Stomach smooth muscle (tissue), 2 donors: ENCODE measurements around the gene SEMA5B.

Source experiments
- H3K27ac ChIP-seq: one replicate; pipeline ENCODE4 v1.7.0; 2013; ENCODE audit warnings: mild to moderate bottlenecking, low read length, inconsistent platforms
- H3K27me3 ChIP-seq, 2 donors: one replicate each; pipeline ENCODE4 v1.7.0; 2013; ENCODE audit warnings: low read length in 2 of 2; ENCODE audit not compliant: insufficient read depth in 2 of 2, control insufficient read depth in 1 of 2
- H3K36me3 ChIP-seq, 2 donors: one replicate each; pipeline ENCODE4 v1.7.0; 2013; ENCODE audit warnings: low read length in 2 of 2; ENCODE audit not compliant: control insufficient read depth in 2 of 2, insufficient read depth in 2 of 2
- H3K4me1 ChIP-seq: one replicate; pipeline ENCODE4 v1.7.0; 2013; ENCODE audit warnings: low read length; ENCODE audit not compliant: control insufficient read depth, insufficient read depth
- H3K4me3 ChIP-seq, 2 donors: one replicate each; pipeline ENCODE4 v1.7.0; 2013; ENCODE audit warnings: low read length in 2 of 2
- H3K9ac ChIP-seq, 2 donors: one replicate each; pipeline ENCODE4 v1.7.0; 2013; ENCODE audit warnings: low read length in 2 of 2, mild to moderate bottlenecking in 1 of 2
- H3K9me3 ChIP-seq, 2 donors: one replicate each; pipeline ENCODE4 v1.7.0; 2013; ENCODE audit warnings: low read length in 2 of 2; ENCODE audit not compliant: control insufficient read depth in 2 of 2
- donor health status: healthy.
- donor health status: Pancreatic carcinoma.

SEMA5B gene

GRCh38 chr3:122943828-122944190, 83.8 kb downstream of the SEMA5B start:
- Histone ChIP-seq H3K36me3 (no peaks in the 10 kb centered on the region), H3K9ac (no peak overlapping the region), H3K4me3 (no peak overlapping the region), H3K9me3 (no peaks in the 10 kb centered on the region), H3K27me3 (peaks cover 0 to 2% of the 10 kb centered on the region in 2 donors), H3K27ac (no peak overlapping the region), H3K4me1 (peaks cover 6% of the 10 kb centered on the region)

GRCh38 chr3:122942937-122943827, 84.4 kb downstream of the SEMA5B start:
- no peak overlapping the region for H3K9ac ChIP-seq
- H3K27ac ChIP-seq = no peak overlapping the region
- H3K4me1 ChIP-seq = peaks cover 6% of the 10 kb centered on the region
- H3K4me3 ChIP-seq = no peak overlapping the region
- no peaks in the 10 kb centered on the region for H3K9me3 ChIP-seq
- H3K27me3 ChIP-seq = peaks cover 0 to 2% of the 10 kb centered on the region in 2 donors
- H3K36me3 ChIP-seq = no peaks in the 10 kb centered on the region

- H3K9ac ChIP-seq = no peak overlapping the region
Observed at GRCh38 chr3:122942239-122942638, 85.3 kb downstream of the SEMA5B start.

GRCh38 chr3:122941228-122942206, 86.0 kb downstream of the SEMA5B start:
- Histone ChIP-seq H3K4me1 (peaks cover 6% of the 10 kb centered on the region), H3K9me3 (no peaks in the 10 kb centered on the region), H3K9ac (no peak overlapping the region), H3K27ac (no peak overlapping the region), H3K27me3 (peaks cover 0 to 2% of the 10 kb centered on the region in 2 donors), H3K36me3 (no peaks in the 10 kb centered on the region), H3K4me3 (no peak overlapping the region)

More at GRCh38 chr3:122942239-122942638, 85.3 kb downstream of the SEMA5B start:
- H3K27ac ChIP-seq = no peak overlapping the region
- H3K4me1 ChIP-seq = peaks cover 6% of the 10 kb centered on the region
- no peak overlapping the region for H3K4me3 ChIP-seq
- H3K36me3 ChIP-seq = no peaks in the 10 kb centered on the region
- no peaks in the 10 kb centered on the region for H3K9me3 ChIP-seq
- peaks cover 0 to 2% of the 10 kb centered on the region in 2 donors for H3K27me3 ChIP-seq

- Histone ChIP-seq H3K9ac (no peak overlapping the region), H3K36me3 (no peaks in the 10 kb centered on the region), H3K4me3 (no peak overlapping the region), H3K4me1 (peaks cover 6% of the 10 kb centered on the region), H3K9me3 (no peaks in the 10 kb centered on the region), H3K27me3 (peaks cover 0 to 2% of the 10 kb centered on the region in 2 donors), H3K27ac (no peak overlapping the region)
Observed at GRCh38 chr3:122940628-122941086, 86.9 kb downstream of the SEMA5B start.

GRCh38 chr3:122938783-122939425, 88.7 kb downstream of the SEMA5B start:
- Histone ChIP-seq H3K9ac (no peak overlapping the region), H3K27ac (no peak overlapping the region), H3K27me3 (peaks cover 0 to 2% of the 10 kb centered on the region in 2 donors), H3K9me3 (no peaks in the 10 kb centered on the region), H3K4me3 (no peak overlapping the region), H3K4me1 (peaks cover 6% of the 10 kb centered on the region), H3K36me3 (no peaks in the 10 kb centered on the region)

GRCh38 chr3:122937745-122938144, 89.8 kb downstream of the SEMA5B start:
- no peaks in the 10 kb centered on the region for H3K9me3 ChIP-seq
- H3K27ac ChIP-seq = no peak overlapping the region
- H3K27me3 ChIP-seq = no peaks in the 10 kb centered on the region
- no peak overlapping the region for H3K4me3 ChIP-seq
- H3K9ac ChIP-seq = no peak overlapping the region
- no peaks in the 10 kb centered on the region for H3K36me3 ChIP-seq
- peaks cover 2% of the 10 kb centered on the region for H3K4me1 ChIP-seq

GRCh38 chr3:122936986-122937385, 90.6 kb downstream of the SEMA5B start:
- peaks cover 2% of the 10 kb centered on the region for H3K4me1 ChIP-seq
- H3K9ac ChIP-seq = no peak overlapping the region
- H3K9me3 ChIP-seq = no peaks in the 10 kb centered on the region
- H3K4me3 ChIP-seq = no peak overlapping the region
- H3K27ac ChIP-seq = no peak overlapping the region
- no peaks in the 10 kb centered on the region for H3K36me3 ChIP-seq
- no peaks in the 10 kb centered on the region for H3K27me3 ChIP-seq

- Histone ChIP-seq H3K27me3 (no peaks in the 10 kb centered on the region), H3K4me3 (no peak overlapping the region), H3K9me3 (no peaks in the 10 kb centered on the region), H3K9ac (no peak overlapping the region), H3K4me1 (peaks cover 2% of the 10 kb centered on the region), H3K27ac (no peak overlapping the region), H3K36me3 (no peaks in the 10 kb centered on the region)
Observed at GRCh38 chr3:122936335-122936734, 91.2 kb downstream of the SEMA5B start.

- Histone ChIP-seq H3K9me3 (no peaks in the 10 kb centered on the region), H3K27me3 (no peaks in the 10 kb centered on the region), H3K9ac (no peak overlapping the region), H3K36me3 (no peaks in the 10 kb centered on the region), H3K4me3 (no peak overlapping the region), H3K27ac (no peak overlapping the region), H3K4me1 (no peaks in the 10 kb centered on the region)
Observed at GRCh38 chr3:122934251-122934650, 93.3 kb downstream of the SEMA5B start.
